HEK293 (cell line): Measurements from ENCODE around the gene C19orf47.

Experiments used
- CTCF ChIA-PET: fragments of 350-600 bp; formaldehyde crosslinking; extraction: SDS; loops from one replicate; lab custom pipeline; 2021; ENCODE audit warnings: antibody characterized with exemption; lab: Yijun Ruan, JAX
- POLR2A ChIA-PET: fragments of 300-600 bp; formaldehyde crosslinking; extraction: SDS; loops from one replicate; lab custom pipeline; 2020; ENCODE audit warnings: antibody characterized with exemption, inconsistent platforms; lab: Yijun Ruan, JAX
- H3K27ac ChIP-seq: fragments of 200-500 bp; sonication (Bioruptor generic); 2 replicates; pipeline ENCODE4 v1.5.1; 2014; ENCODE audit warnings: low read depth, low read length, control low read depth, inconsistent platforms; ENCODE audit errors: extremely low read depth
- H3K36me3 ChIP-seq, 2 experiments: fragments of 200-500 bp in 1 of 2; sonication (Bioruptor generic) in 1 of 2; 1 replicate in 1 of 2; 2 replicates in 1 of 2; pipeline ENCODE4 v1.5.1; 2014 to 2017; ENCODE audit warnings: inconsistent platforms in 2 of 2, low read length in 2 of 2; ENCODE audit not compliant: control insufficient read depth in 2 of 2, insufficient read depth in 1 of 2
- H3K4me1 ChIP-seq: fragments of 200-500 bp; sonication (Bioruptor generic); 2 replicates; pipeline ENCODE4 v1.5.1; 2014; ENCODE audit warnings: mild to moderate bottlenecking, low read length, inconsistent platforms; ENCODE audit not compliant: control insufficient read depth, insufficient read depth
- H3K4me3 ChIP-seq: 2 replicates; pipeline ENCODE4 v1.5.1; 2011; ENCODE audit warnings: low read depth, mild to moderate bottlenecking, control low read depth, low read length, moderate library complexity
- H3K9me3 ChIP-seq: fragments of 200-500 bp; sonication (Bioruptor generic); 2 replicates; pipeline ENCODE4 v1.5.1; 2014; ENCODE audit warnings: low read depth, low read length, inconsistent platforms; ENCODE audit not compliant: control insufficient read depth, insufficient read depth
- EGR2 ChIP-seq: fragments of 450-650 bp; formaldehyde crosslinking; IDR thresholded peaks from 2 replicates; pipeline ENCODE4 v1.5.1; 2016; ENCODE audit warnings: low read depth, missing biosample characterization, missing genetic modification characterization
- GLIS2 ChIP-seq: fragments of 450-650 bp; formaldehyde crosslinking; IDR thresholded peaks from 2 replicates; pipeline ENCODE4 v1.5.1; 2016; ENCODE audit warnings: missing biosample characterization, missing genetic modification characterization
- HOXD13 ChIP-seq: sonication (generic); formaldehyde crosslinking; IDR thresholded peaks from 2 replicates; pipeline ENCODE4 v1.8.0; 2022; ENCODE audit warnings: missing genetic modification reagents, borderline replicate concordance
- KLF1 ChIP-seq: fragments of 450-650 bp; formaldehyde crosslinking; IDR thresholded peaks from 2 replicates; pipeline ENCODE4 v1.5.1; 2016; ENCODE audit warnings: missing biosample characterization, missing genetic modification characterization
- KLF7 ChIP-seq: fragments of 450-650 bp; formaldehyde crosslinking; IDR thresholded peaks from 2 replicates; pipeline ENCODE4 v1.5.1; 2016; ENCODE audit warnings: missing biosample characterization, missing genetic modification characterization, borderline replicate concordance
- KLF8 ChIP-seq: fragments of 450-650 bp; formaldehyde crosslinking; IDR thresholded peaks from 2 replicates; pipeline ENCODE4 v1.5.1; 2016; ENCODE audit warnings: missing biosample characterization, missing genetic modification characterization
- MYNN ChIP-seq: fragments of 450-650 bp; formaldehyde crosslinking; IDR thresholded peaks from 2 replicates; pipeline ENCODE4 v1.5.1; 2016; ENCODE audit warnings: missing biosample characterization, missing genetic modification characterization, borderline replicate concordance
- ZBTB48 ChIP-seq: fragments of 450-650 bp; formaldehyde crosslinking; IDR thresholded peaks from 2 replicates; pipeline ENCODE4 v1.5.1; 2016; ENCODE audit warnings: missing biosample characterization, missing genetic modification characterization
- ZFHX2 ChIP-seq: fragments of 450-650 bp; formaldehyde crosslinking; conservative IDR thresholded peaks from 2 replicates; pipeline ENCODE4 v1.5.1; 2016; ENCODE audit warnings: missing biosample characterization, missing genetic modification characterization
- ZFP69B ChIP-seq: fragments of 450-650 bp; formaldehyde crosslinking; IDR thresholded peaks from 2 replicates; pipeline ENCODE4 v1.5.1; 2016; ENCODE audit warnings: missing biosample characterization, missing genetic modification characterization
- ZIC2 ChIP-seq: fragments of 450-650 bp; formaldehyde crosslinking; IDR thresholded peaks from 2 replicates; pipeline ENCODE4 v1.5.1; 2016; ENCODE audit warnings: missing biosample characterization, missing genetic modification characterization
- ZNF114 ChIP-seq: fragments of 450-650 bp; formaldehyde crosslinking; IDR thresholded peaks from 2 replicates; pipeline ENCODE4 v1.5.0; 2017; ENCODE audit warnings: missing biosample characterization, missing genetic modification characterization
- ZNF140 ChIP-seq: fragments of 450-650 bp; formaldehyde crosslinking; IDR thresholded peaks from 2 replicates; pipeline ENCODE4 v1.5.1; 2016; ENCODE audit warnings: missing biosample characterization, missing genetic modification characterization
- ZNF239 ChIP-seq: fragments of 450-650 bp; formaldehyde crosslinking; IDR thresholded peaks from 2 replicates; pipeline ENCODE4 v1.5.1; 2016; ENCODE audit warnings: missing biosample characterization, missing genetic modification characterization
- ZNF266 ChIP-seq: fragments of 450-650 bp; formaldehyde crosslinking; IDR thresholded peaks from 2 replicates; pipeline ENCODE4 v1.5.1; 2016; ENCODE audit warnings: missing biosample characterization, missing genetic modification characterization, low read depth
- ZNF341 ChIP-seq: fragments of 450-650 bp; formaldehyde crosslinking; IDR thresholded peaks from 2 replicates; pipeline ENCODE4; 2016; ENCODE audit warnings: low read depth, missing biosample characterization, missing genetic modification characterization
- ZNF391 ChIP-seq: fragments of 450-650 bp; formaldehyde crosslinking; IDR thresholded peaks from 2 replicates; pipeline ENCODE4 v1.5.1; 2016; ENCODE audit warnings: low read depth, missing biosample characterization, missing genetic modification characterization, borderline replicate concordance
- ZNF426 ChIP-seq: fragments of 450-650 bp; formaldehyde crosslinking; IDR thresholded peaks from 2 replicates; pipeline ENCODE4 v1.5.1; 2017; ENCODE audit warnings: missing biosample characterization, missing genetic modification characterization, mild to moderate bottlenecking, inconsistent platforms, moderate library complexity
- ZNF473 ChIP-seq: fragments of 450-650 bp; formaldehyde crosslinking; IDR thresholded peaks from 2 replicates; pipeline ENCODE4 v1.5.1; 2017; ENCODE audit warnings: missing biosample characterization, missing genetic modification characterization
- ZNF768 ChIP-seq: fragments of 450-650 bp; formaldehyde crosslinking; IDR thresholded peaks from 2 replicates; pipeline ENCODE4 v1.5.1; 2018; ENCODE audit warnings: missing biosample characterization, mild to moderate bottlenecking, missing genetic modification characterization
- ZNF777 ChIP-seq: fragments of 450-650 bp; formaldehyde crosslinking; IDR thresholded peaks from 2 replicates; pipeline ENCODE4 v1.5.1; 2017; ENCODE audit warnings: missing biosample characterization, missing genetic modification characterization, borderline replicate concordance
- ZNF843 ChIP-seq: fragments of 450-650 bp; formaldehyde crosslinking; IDR thresholded peaks from 2 replicates; pipeline ENCODE4 v1.5.1; 2016; ENCODE audit warnings: missing biosample characterization, missing genetic modification characterization
- ZSCAN23 ChIP-seq: fragments of 450-650 bp; formaldehyde crosslinking; IDR thresholded peaks from 2 replicates; pipeline ENCODE4 v1.5.1; 2016; ENCODE audit warnings: missing biosample characterization, missing genetic modification characterization
- TF ChIP-seq, protein P1 (sequence below): fragments of 450-650 bp; formaldehyde crosslinking; IDR thresholded peaks from 2 replicates; pipeline ENCODE4 v1.5.1; 2017; ENCODE audit warnings: missing biosample characterization, missing genetic modification characterization
- TF ChIP-seq, protein P2 (sequence below): fragments of 450-650 bp; formaldehyde crosslinking; IDR thresholded peaks from 2 replicates; pipeline ENCODE4 v1.5.1; 2017; ENCODE audit warnings: missing biosample characterization, missing genetic modification characterization
- TF ChIP-seq, protein P3 (sequence below): fragments of 450-650 bp; formaldehyde crosslinking; IDR thresholded peaks from 2 replicates; pipeline ENCODE4 v1.5.1; 2016; ENCODE audit warnings: missing biosample characterization, missing genetic modification characterization
- TF ChIP-seq, protein P4 (sequence below): fragments of 450-650 bp; formaldehyde crosslinking; IDR thresholded peaks from 2 replicates; pipeline ENCODE4 v1.5.1; 2016; ENCODE audit warnings: missing biosample characterization, missing genetic modification characterization, low read depth

C19orf47 gene

DNA sequence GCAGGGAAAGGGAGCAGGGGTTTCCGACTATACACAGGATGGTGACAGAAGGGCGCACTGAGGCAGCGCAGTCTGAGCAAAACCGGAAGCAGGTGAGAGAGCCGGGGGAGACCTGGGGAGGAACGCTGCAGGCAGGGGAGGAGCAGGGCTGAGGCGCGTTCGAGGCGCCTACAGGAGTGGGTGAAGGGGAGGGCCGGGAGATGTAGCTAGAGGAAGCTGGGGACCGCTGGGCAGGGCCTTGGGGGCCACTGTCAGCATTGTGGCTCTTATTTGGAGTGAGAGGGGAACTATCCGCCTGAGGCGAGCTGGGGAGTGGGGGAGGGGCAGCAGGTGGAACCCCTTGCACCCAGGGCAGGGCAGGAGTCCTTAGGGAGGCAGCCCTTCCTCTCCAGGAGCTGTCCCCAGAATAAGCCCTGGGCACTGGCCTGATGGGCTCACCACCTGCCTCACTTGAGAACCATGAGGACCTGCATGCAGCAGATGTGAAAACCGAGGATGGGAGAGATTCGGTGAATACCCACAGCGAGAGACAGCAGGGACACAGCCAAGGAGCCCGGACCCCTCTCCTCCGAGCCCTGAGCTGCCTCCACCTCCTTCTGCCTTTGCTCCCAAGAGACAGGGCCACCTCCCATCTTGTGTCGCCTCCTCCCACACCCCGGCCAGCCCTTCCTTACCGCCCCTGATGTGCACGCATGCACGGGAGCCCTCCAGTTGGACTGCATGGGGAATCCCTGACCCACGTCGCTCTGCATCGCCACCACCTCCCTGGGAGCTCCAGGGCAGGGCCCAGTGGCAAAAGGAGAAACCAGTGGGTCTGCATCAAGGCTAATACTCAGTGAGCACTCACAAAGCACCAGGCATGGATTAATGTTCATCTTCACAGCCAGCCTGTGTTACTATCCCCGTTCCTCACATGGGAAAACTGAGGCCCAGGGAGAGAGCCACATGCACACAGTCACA, 73.3 kb downstream of the C19orf47 start (continued):
- TF ChIP-seq, protein P1, sequence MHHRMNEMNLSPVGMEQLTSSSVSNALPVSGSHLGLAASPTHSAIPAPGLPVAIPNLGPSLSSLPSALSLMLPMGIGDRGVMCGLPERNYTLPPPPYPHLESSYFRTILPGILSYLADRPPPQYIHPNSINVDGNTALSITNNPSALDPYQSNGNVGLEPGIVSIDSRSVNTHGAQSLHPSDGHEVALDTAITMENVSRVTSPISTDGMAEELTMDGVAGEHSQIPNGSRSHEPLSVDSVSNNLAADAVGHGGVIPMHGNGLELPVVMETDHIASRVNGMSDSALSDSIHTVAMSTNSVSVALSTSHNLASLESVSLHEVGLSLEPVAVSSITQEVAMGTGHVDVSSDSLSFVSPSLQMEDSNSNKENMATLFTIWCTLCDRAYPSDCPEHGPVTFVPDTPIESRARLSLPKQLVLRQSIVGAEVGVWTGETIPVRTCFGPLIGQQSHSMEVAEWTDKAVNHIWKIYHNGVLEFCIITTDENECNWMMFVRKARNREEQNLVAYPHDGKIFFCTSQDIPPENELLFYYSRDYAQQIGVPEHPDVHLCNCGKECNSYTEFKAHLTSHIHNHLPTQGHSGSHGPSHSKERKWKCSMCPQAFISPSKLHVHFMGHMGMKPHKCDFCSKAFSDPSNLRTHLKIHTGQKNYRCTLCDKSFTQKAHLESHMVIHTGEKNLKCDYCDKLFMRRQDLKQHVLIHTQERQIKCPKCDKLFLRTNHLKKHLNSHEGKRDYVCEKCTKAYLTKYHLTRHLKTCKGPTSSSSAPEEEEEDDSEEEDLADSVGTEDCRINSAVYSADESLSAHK (tag by site-specific recombination), result no peak
- no peak for TF ChIP-seq ZIC2 (tag by site-specific recombination)
- TF ChIP-seq EGR2, result peak; percentile 38; the same call in 1 of the 2 replicates
- TF ChIP-seq ZFP69B (tag by site-specific recombination), result no peak
- TF ChIP-seq GLIS2, result 0 out of 2 replicates have a peak, but pooled peaks have one; percentile 22
- no peak for TF ChIP-seq KLF8
- TF ChIP-seq ZNF843 (tag by site-specific recombination), result no peak
- no peak for TF ChIP-seq ZNF114 (tag by site-specific recombination)
- TF ChIP-seq HOXD13, result no peak
- no peak for TF ChIP-seq ZNF777
- TF ChIP-seq ZFHX2, result peak; percentile 36; the same call in 1 of the 2 replicates
- no peak for TF ChIP-seq ZNF391 (tag by site-specific recombination)
- no peak for TF ChIP-seq ZNF239 (tag by site-specific recombination)
- TF ChIP-seq, protein P2, sequence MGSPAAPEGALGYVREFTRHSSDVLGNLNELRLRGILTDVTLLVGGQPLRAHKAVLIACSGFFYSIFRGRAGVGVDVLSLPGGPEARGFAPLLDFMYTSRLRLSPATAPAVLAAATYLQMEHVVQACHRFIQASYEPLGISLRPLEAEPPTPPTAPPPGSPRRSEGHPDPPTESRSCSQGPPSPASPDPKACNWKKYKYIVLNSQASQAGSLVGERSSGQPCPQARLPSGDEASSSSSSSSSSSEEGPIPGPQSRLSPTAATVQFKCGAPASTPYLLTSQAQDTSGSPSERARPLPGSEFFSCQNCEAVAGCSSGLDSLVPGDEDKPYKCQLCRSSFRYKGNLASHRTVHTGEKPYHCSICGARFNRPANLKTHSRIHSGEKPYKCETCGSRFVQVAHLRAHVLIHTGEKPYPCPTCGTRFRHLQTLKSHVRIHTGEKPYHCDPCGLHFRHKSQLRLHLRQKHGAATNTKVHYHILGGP (tag by site-specific recombination), result no peak
- TF ChIP-seq ZNF266, result no peak
- TF ChIP-seq ZNF140 (tag by site-specific recombination), result no peak
- no peak for TF ChIP-seq ZNF473 (tag by site-specific recombination)
- peak; percentile 79 for TF ChIP-seq KLF1 (tag by site-specific recombination)
- no peak for TF ChIP-seq ZNF341 (tag by site-specific recombination)
- TF ChIP-seq, all 188 proteins: peak for 7

DNA sequence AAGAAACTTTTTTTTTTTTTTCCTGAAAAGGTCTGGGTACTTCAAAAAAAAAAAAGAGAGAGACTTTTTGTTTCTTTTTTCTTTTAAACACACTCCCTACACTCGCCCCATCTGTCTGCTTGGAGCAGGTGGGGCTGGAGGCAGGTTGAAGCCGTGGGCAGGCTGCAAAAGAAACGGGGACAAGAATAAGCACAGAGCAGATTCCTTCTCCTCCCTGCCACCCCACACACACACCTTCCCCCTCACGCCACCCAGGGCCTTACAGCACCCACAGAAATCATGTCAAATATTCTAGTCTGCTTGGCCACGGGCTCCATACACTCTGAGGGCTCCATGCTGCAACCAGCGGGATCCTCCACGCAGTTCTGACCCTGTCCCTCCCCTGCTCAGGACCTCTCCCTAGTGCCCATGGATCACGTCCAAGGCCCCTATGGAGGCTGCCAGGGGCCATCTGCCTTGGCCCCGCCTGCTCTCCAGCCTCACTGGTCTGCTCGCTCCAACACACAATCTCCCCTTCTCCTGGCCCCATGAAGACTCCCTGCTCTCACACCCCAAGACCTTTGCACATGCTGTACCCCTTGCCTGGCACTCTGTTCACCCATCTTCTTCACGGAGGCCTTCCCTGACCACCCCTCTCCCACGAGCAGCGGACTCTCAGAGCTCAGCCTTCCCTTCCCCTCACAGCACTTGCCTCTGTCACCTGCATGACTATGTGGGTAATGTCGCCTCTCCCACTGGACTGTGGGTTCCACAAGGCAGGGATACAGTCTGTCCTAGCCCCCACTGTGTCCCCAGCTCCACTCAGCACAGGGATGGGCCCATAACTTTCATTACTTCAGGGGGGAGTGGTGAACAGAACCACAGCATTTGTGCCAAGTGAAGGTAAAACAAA, 74.5 kb downstream of the C19orf47 start:
- H3K27ac ChIP-seq, result peak overlapping the region; percentile 0; the same call in 1 of the 2 replicates
- ChIA-PET POLR2A (interaction anchor here (1.5 kb wide), 1 partner anchor 10 kb away, joined by 7 read pairs; no protein-coding TSS in a partner anchor), CTCF (interaction anchor here (0.9 kb wide), 1 partner anchor 248 kb away, joined by 3 read pairs; no protein-coding TSS in a partner anchor)
- TF ChIP-seq MYNN (tag by site-specific recombination) (no peak), ZNF768 (tag by site-specific recombination) (no peak), ZSCAN23 (tag by site-specific recombination) (no peak), ZIC2 (tag by site-specific recombination) (peak; percentile 48), ZNF426 (tag by site-specific recombination) (no peak), ZBTB48 (tag by site-specific recombination) (peak; percentile 76), EGR2 (peak; percentile 91), KLF7 (tag by site-specific recombination) (no peak), ZFHX2 (peak; percentile 85), GLIS2 (peak; percentile 72)
- TF ChIP-seq, protein P3, sequence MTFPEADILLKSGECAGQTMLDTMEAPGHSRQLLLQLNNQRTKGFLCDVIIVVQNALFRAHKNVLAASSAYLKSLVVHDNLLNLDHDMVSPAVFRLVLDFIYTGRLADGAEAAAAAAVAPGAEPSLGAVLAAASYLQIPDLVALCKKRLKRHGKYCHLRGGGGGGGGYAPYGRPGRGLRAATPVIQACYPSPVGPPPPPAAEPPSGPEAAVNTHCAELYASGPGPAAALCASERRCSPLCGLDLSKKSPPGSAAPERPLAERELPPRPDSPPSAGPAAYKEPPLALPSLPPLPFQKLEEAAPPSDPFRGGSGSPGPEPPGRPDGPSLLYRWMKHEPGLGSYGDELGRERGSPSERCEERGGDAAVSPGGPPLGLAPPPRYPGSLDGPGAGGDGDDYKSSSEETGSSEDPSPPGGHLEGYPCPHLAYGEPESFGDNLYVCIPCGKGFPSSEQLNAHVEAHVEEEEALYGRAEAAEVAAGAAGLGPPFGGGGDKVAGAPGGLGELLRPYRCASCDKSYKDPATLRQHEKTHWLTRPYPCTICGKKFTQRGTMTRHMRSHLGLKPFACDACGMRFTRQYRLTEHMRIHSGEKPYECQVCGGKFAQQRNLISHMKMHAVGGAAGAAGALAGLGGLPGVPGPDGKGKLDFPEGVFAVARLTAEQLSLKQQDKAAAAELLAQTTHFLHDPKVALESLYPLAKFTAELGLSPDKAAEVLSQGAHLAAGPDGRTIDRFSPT (tag by site-specific recombination), result no peak
- TF ChIP-seq, protein P4, sequence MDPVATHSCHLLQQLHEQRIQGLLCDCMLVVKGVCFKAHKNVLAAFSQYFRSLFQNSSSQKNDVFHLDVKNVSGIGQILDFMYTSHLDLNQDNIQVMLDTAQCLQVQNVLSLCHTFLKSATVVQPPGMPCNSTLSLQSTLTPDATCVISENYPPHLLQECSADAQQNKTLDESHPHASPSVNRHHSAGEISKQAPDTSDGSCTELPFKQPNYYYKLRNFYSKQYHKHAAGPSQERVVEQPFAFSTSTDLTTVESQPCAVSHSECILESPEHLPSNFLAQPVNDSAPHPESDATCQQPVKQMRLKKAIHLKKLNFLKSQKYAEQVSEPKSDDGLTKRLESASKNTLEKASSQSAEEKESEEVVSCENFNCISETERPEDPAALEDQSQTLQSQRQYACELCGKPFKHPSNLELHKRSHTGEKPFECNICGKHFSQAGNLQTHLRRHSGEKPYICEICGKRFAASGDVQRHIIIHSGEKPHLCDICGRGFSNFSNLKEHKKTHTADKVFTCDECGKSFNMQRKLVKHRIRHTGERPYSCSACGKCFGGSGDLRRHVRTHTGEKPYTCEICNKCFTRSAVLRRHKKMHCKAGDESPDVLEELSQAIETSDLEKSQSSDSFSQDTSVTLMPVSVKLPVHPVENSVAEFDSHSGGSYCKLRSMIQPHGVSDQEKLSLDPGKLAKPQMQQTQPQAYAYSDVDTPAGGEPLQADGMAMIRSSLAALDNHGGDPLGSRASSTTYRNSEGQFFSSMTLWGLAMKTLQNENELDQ, result no peak

More for the DNA sequence above, 74.5 kb downstream of the C19orf47 start:
- Histone ChIP-seq H3K36me3 (peaks cover 19 to 32% of the 10 kb centered on the region in 2 experiments; a peak in 2 of 3 replicates), H3K4me3 (no peak overlapping the region), H3K9me3 (no peaks in the 10 kb centered on the region), H3K4me1 (peaks cover 26% of the 10 kb centered on the region)
